H1 (cell line): ENCODE measurements around the gene GMNC. TPM values are rescaled to one million over a fixed set of nuclear protein-coding genes. Genes with fewer than 3 reads are reported as not detected.
A peak's percentile ranks its signal among the peaks of the same experiment; 100 is the strongest.

ENCODE experiments used
- CTCF ChIA-PET: fragments of 300-600 bp; sonication (Branson Sonifier 250); formaldehyde crosslinking; loops from one replicate; lab custom pipeline; 2021; ENCODE audit not compliant: partially characterized antibody; lab: Charles Lee
- POLR2A ChIA-PET: fragments of 300-600 bp; sonication (Branson Sonifier 250); formaldehyde crosslinking; loops from one replicate; lab custom pipeline; 2021; ENCODE audit warnings: inconsistent platforms; ENCODE audit not compliant: partially characterized antibody; lab: Charles Lee
- DNase-seq, 2 experiments: peaks; one replicate each; pipeline versions ENCODE4 v3.0.0 to v3.0.0-alpha.2; 2010 to 2022; ENCODE audit warnings: low spot score in 2 of 2, low read depth in 1 of 2, mixed read lengths in 1 of 2
- FAIRE-seq: peaks from 2 replicates; lab custom pipeline; 2011; peaks lifted over from hg19 to GRCh38; lab: Jason Lieb, UNC
- H2AFZ ChIP-seq: 2 replicates; pipeline ENCODE4 v1.8.1; 2012; ENCODE audit warnings: low read length, inconsistent platforms
- H2AK5ac ChIP-seq: 2 replicates; pipeline ENCODE4 v1.6.1; 2013; ENCODE audit warnings: low read depth, low read length
- H2BK120ac ChIP-seq: replicated peaks from 2 replicates; pipeline ENCODE3; 2013; ENCODE audit warnings: low read depth, low read length, inconsistent platforms
- H2BK12ac ChIP-seq: 2 replicates; pipeline ENCODE4 v1.6.1; 2013; ENCODE audit warnings: low read depth, low read length
- H2BK15ac ChIP-seq: 2 replicates; pipeline ENCODE4 v1.6.1; 2013; ENCODE audit warnings: low read length
- H2BK20ac ChIP-seq: 2 replicates; pipeline ENCODE4 v1.6.1; 2013; ENCODE audit warnings: low read length
- H2BK5ac ChIP-seq: 2 replicates; pipeline ENCODE4 v1.6.1; 2013; ENCODE audit warnings: low read depth, low read length
- H3K14ac ChIP-seq: 2 replicates; pipeline ENCODE4 v1.6.1; 2013; ENCODE audit warnings: inconsistent platforms; ENCODE audit not compliant: insufficient read length
- H3K18ac ChIP-seq: 2 replicates; pipeline ENCODE4 v1.6.1; 2013; ENCODE audit warnings: low read length; ENCODE audit errors: extremely low read depth
- H3K23ac ChIP-seq: 2 replicates; pipeline ENCODE4 v1.6.1; 2013; ENCODE audit warnings: inconsistent platforms; ENCODE audit not compliant: insufficient read length
- H3K23me2 ChIP-seq: 2 replicates; pipeline ENCODE4 v1.6.1; 2013; ENCODE audit warnings: low read depth, low read length
- H3K27ac ChIP-seq: 2 replicates; pipeline ENCODE4 v1.6.1; 2011; ENCODE audit warnings: low read depth, low read length, inconsistent platforms
- H3K27me3 ChIP-seq, 4 experiments: replicated peaks in 1 of 4; 1 replicate in 1 of 4; 2 replicates in 3 of 4; pipeline versions ENCODE4 v1.6.1 to v1.8.1; 2011 to 2013; ENCODE audit warnings: low read length in 3 of 4, mild to moderate bottlenecking in 3 of 4, inconsistent platforms in 2 of 4, mixed read lengths in 2 of 4, moderate library complexity in 1 of 4; ENCODE audit not compliant: control insufficient read depth in 3 of 4, insufficient read depth in 3 of 4; ENCODE audit errors: extremely low read depth in 1 of 4
- H3K36me3 ChIP-seq, 4 experiments: 2 replicates each; pipeline versions ENCODE4 v1.6.1 to v1.8.1; 2011 to 2013; ENCODE audit warnings: mild to moderate bottlenecking in 4 of 4, low read length in 3 of 4, moderate library complexity in 2 of 4, control low read depth in 1 of 4, inconsistent platforms in 1 of 4; ENCODE audit not compliant: insufficient read depth in 4 of 4, control insufficient read depth in 2 of 4
- H3K4ac ChIP-seq: replicated peaks from 2 replicates; pipeline ENCODE3; 2013; ENCODE audit warnings: low read length, low read depth, mixed read lengths, inconsistent platforms; ENCODE audit not compliant: insufficient read length
- H3K4me1 ChIP-seq, 4 experiments: replicated peaks in 1 of 4; 1 replicate in 1 of 4; 2 replicates in 3 of 4; pipeline versions ENCODE4 v1.6.1 to v1.8.1; 2011 to 2013; ENCODE audit warnings: low read length in 3 of 4, inconsistent platforms in 2 of 4, mixed read lengths in 1 of 4; ENCODE audit not compliant: insufficient read depth in 4 of 4, control insufficient read depth in 3 of 4
- H3K4me2 ChIP-seq, 2 experiments: 2 replicates each; pipeline versions ENCODE4 v1.6.1 to v1.8.1; 2011 to 2013; ENCODE audit warnings: low read depth in 2 of 2, low read length in 2 of 2, control low read depth in 1 of 2, inconsistent platforms in 1 of 2, mild to moderate bottlenecking in 1 of 2; ENCODE audit not compliant: insufficient read depth in 1 of 2
- H3K4me3 ChIP-seq, 4 experiments: fragments of 200-600, 300-600 bp in 1 of 4; sonication (generic), shearing (Covaris generic), sonication (Bioruptor Twin) in 1 of 4; 2 replicates each; pipeline versions ENCODE4 v1.5.1 to v1.8.1; 2011 to 2016; ENCODE audit warnings: low read length in 4 of 4, low read depth in 3 of 4, control low read depth in 2 of 4, inconsistent platforms in 2 of 4, mild to moderate bottlenecking in 2 of 4, mixed read lengths in 1 of 4, moderate library complexity in 1 of 4; ENCODE audit not compliant: insufficient read depth in 2 of 4; ENCODE audit errors: extremely low read depth in 1 of 4
- H3K56ac ChIP-seq: replicated peaks from 2 replicates; pipeline ENCODE3; 2013; ENCODE audit warnings: low read depth, mild to moderate bottlenecking, mixed read lengths, low read length, inconsistent platforms; ENCODE audit not compliant: insufficient read length
- H3K79me1 ChIP-seq: 2 replicates; pipeline ENCODE4 v1.6.1; 2013; ENCODE audit warnings: low read depth, low read length, control low read depth
- H3K79me2 ChIP-seq, 2 experiments: 2 replicates each; pipeline versions ENCODE4 v1.6.1 to v1.8.1; 2012 to 2013; ENCODE audit warnings: low read length in 2 of 2, mild to moderate bottlenecking in 2 of 2, inconsistent platforms in 1 of 2; ENCODE audit not compliant: insufficient read depth in 2 of 2, control insufficient read depth in 1 of 2
- H3K9ac ChIP-seq, 4 experiments: replicated peaks in 1 of 4; 1 replicate in 1 of 4; 2 replicates in 3 of 4; pipeline versions ENCODE4 v1.6.1 to v1.8.1; 2011 to 2013; ENCODE audit warnings: low read depth in 3 of 4, low read length in 3 of 4, control low read depth in 2 of 4, mild to moderate bottlenecking in 2 of 4, moderate library complexity in 2 of 4, inconsistent platforms in 1 of 4; ENCODE audit errors: extremely low read depth in 1 of 4
- H3K9me3 ChIP-seq, 2 experiments: 2 replicates each; pipeline versions ENCODE4 v1.6.1 to v1.8.1; 2012 to 2013; ENCODE audit warnings: mild to moderate bottlenecking in 2 of 2, moderate library complexity in 2 of 2, control low read depth in 1 of 2, inconsistent platforms in 1 of 2, low read depth in 1 of 2, low read length in 1 of 2, mixed read lengths in 1 of 2; ENCODE audit not compliant: insufficient read depth in 2 of 2
- H4K20me1 ChIP-seq, 2 experiments: replicated peaks in 1 of 2; 2 replicates each; pipeline versions ENCODE3 to v1.8.1; 2011 to 2013; ENCODE audit warnings: inconsistent platforms in 2 of 2, low read length in 2 of 2, mild to moderate bottlenecking in 1 of 2; ENCODE audit not compliant: insufficient read depth in 2 of 2, control insufficient read depth in 1 of 2
- H4K5ac ChIP-seq: 2 replicates; pipeline ENCODE4 v1.6.1; 2013; ENCODE audit warnings: low read length, low read depth, mixed read lengths, inconsistent platforms; ENCODE audit not compliant: insufficient read length
- H4K8ac ChIP-seq: 2 replicates; pipeline ENCODE4 v1.8.0; 2013; ENCODE audit warnings: mild to moderate bottlenecking, moderate library complexity, low read length, inconsistent platforms; ENCODE audit not compliant: insufficient read depth; ENCODE audit errors: extremely low read depth
- H4K91ac ChIP-seq: replicated peaks from 2 replicates; pipeline ENCODE3; 2013; ENCODE audit warnings: low read length, mixed read lengths, inconsistent platforms; ENCODE audit not compliant: insufficient read length
- BRCA1 ChIP-seq: IDR thresholded peaks from 2 replicates; pipeline ENCODE4 v1.6.1; 2012; ENCODE audit warnings: low read depth, low read length, improper control_type of control experiment
- CBX8 ChIP-seq: fragments of 300-800, 300-1000 bp; sonication (generic); IDR thresholded peaks from 2 replicates; pipeline ENCODE4 v1.7.1; 2016; ENCODE audit warnings: low read depth, low read length, borderline replicate concordance
- CHD2 ChIP-seq: IDR thresholded peaks from 2 replicates; pipeline ENCODE4 v1.6.1; 2012; ENCODE audit warnings: low read length, improper control_type of control experiment
- GABPA ChIP-seq: IDR thresholded peaks from 2 replicates; pipeline ENCODE4 v1.6.1; 2011; ENCODE audit warnings: mild to moderate bottlenecking, low read length, moderate library complexity, borderline replicate concordance; ENCODE audit not compliant: insufficient read depth
- HDAC2 ChIP-seq, 2 experiments: fragments of 300-600 bp in 1 of 2; sonication (generic) in 1 of 2; IDR thresholded peaks; 2 replicates each; pipeline ENCODE4 v1.6.1; 2011 to 2012; ENCODE audit warnings: low read depth in 2 of 2, low read length in 2 of 2, mild to moderate bottlenecking in 2 of 2, moderate library complexity in 2 of 2, borderline replicate concordance in 1 of 2, inconsistent platforms in 1 of 2
- KDM5A ChIP-seq: fragments of 200-600 bp; IDR thresholded peaks from 2 replicates; pipeline ENCODE4 v1.7.1; 2012; ENCODE audit warnings: mild to moderate bottlenecking, low read length, inconsistent platforms, mixed read lengths
- NRF1 ChIP-seq: IDR thresholded peaks from 2 replicates; pipeline ENCODE4 v1.6.1; 2011; ENCODE audit warnings: mild to moderate bottlenecking, low read depth, low read length, improper control_type of control experiment
- PHF8 ChIP-seq: fragments of 200-600 bp; sonication (generic); conservative IDR thresholded peaks from 2 replicates; pipeline ENCODE4 v1.7.1; 2012; ENCODE audit warnings: low read depth, mild to moderate bottlenecking, inconsistent platforms, low read length, moderate library complexity
- POLR2A ChIP-seq, 2 experiments: IDR thresholded peaks; 1 replicate in 1 of 2; 2 replicates in 1 of 2; pipeline ENCODE4 v1.6.1; 2011; ENCODE audit warnings: low read depth in 2 of 2, low read length in 2 of 2, mild to moderate bottlenecking in 2 of 2; ENCODE audit errors: control extremely low read depth in 1 of 2
- TAF1 ChIP-seq: IDR thresholded peaks from 2 replicates; pipeline ENCODE4 v1.6.1; 2011; ENCODE audit warnings: mild to moderate bottlenecking, low read depth, low read length
- TAF7 ChIP-seq: optimal IDR thresholded peaks from 2 replicates; pipeline ENCODE3; 2011; ENCODE audit warnings: low read depth, mild to moderate bottlenecking, inconsistent platforms, low read length, moderate library complexity, borderline replicate concordance
- TEAD4 ChIP-seq: IDR thresholded peaks from 2 replicates; pipeline ENCODE4 v1.6.1; 2012; ENCODE audit warnings: low read depth, low read length, inconsistent platforms, mixed read lengths
- YY1 ChIP-seq: IDR thresholded peaks from 2 replicates; pipeline ENCODE4 v1.6.1; 2011; ENCODE audit warnings: low read depth, mild to moderate bottlenecking, low read length
- WGBS, 2 experiments: shearing (Covaris generic) in 1 of 2; methylation state at CpG; one replicate each; pipeline versions ENCODE4 v1.1.6 to v1.1.7; 2013 to 2015; ENCODE audit warnings: low lambda C conversion rate in 2 of 2, mixed read lengths in 2 of 2, inconsistent platforms in 1 of 2, low coverage in 1 of 2, missing lambda C conversion rate in 1 of 2; ENCODE audit not compliant: insufficient replicate concordance in 2 of 2, insufficient coverage in 1 of 2, insufficient read length in 1 of 2; ENCODE audit errors: extremely low coverage in 1 of 2, missing lambda C conversion rate in 1 of 2; 5-methylcytosine and 5-hydroxymethylcytosine counted together
- polyA plus RNA-seq, 7 experiments: library from polyadenylated mRNA; depleted of rRNA in 3 of 7; stranded (reverse) in 5 of 7; unstranded in 2 of 7; fragments of >200 nt in 5 of 7; fragments of 200-250 nt in 2 of 7; gene quantifications; 1 replicate in 5 of 7; 2 replicates in 1 of 7; 4 replicates in 1 of 7; pipeline versions ENCODE4 v1.2.1 to v1.2.3, GENCODE V29; 2011 to 2013; ENCODE audit warnings: missing spikeins in 2 of 7, mixed read lengths in 2 of 7
- total RNA-seq: library from RNA; stranded (reverse); fragmentation: NEBNext Ultra II Directional; extraction: Animal tissue kit (Norgen Biotek cat#: 25700); gene quantifications from 2 replicates; pipeline ENCODE4 v1.2.1, GENCODE V29; 2021

GMNC gene
- total and polyA plus RNA-seq, 2 of the 8 experiments (the other 6 are each of a cell fraction or from before 2014, with no cell fraction given) = 0.05 to 0.24 TPM

GRCh38 chr3:190892395-190892902 lies 30.0 kb upstream of the GMNC start:
- TF ChIP-seq YY1 = no peak
- no peak for TF ChIP-seq GABPA
- TF ChIP-seq TAF1 = no peak
- TF ChIP-seq CBX8 = no peak
- no peak for TF ChIP-seq POLR2A (IDR thresholded peaks at IDR 0.05; ENCODE audit: control extremely low read depth in 1 of 2, low read depth in 2 of 2, low read length in 2 of 2)
- no peak for TF ChIP-seq TEAD4
- no peak for TF ChIP-seq CHD2
- no peak for TF ChIP-seq TAF7
- TF ChIP-seq HDAC2 (IDR thresholded peaks at IDR 0.05; ENCODE audit: borderline replicate concordance in 1 of 2, low read depth in 2 of 2, low read length in 2 of 2) = no peak
- TF ChIP-seq BRCA1 = no peak
- no peak for TF ChIP-seq PHF8
- no peak for TF ChIP-seq NRF1
- TF ChIP-seq KDM5A = no peak
- H2BK5ac ChIP-seq = no peak overlapping the region
- no peaks in the 10 kb centered on the region for H3K27me3 ChIP-seq
- H3K4me1 ChIP-seq = peaks cover 0 to 4% (median 0%) of the 10 kb centered on the region in 4 experiments; a peak in 1 of 7 replicates
- H3K9ac ChIP-seq = no peak overlapping the region
- H4K91ac ChIP-seq = no peak overlapping the region
- no peak for DNase-seq
- peaks cover 3 to 9% of the 10 kb centered on the region in 2 experiments; a peak in 2 of 4 replicates for H3K9me3 ChIP-seq
- no peak overlapping the region for H3K4ac ChIP-seq
- H2BK20ac ChIP-seq = no peak overlapping the region
- no peak overlapping the region for H2BK12ac ChIP-seq
- no peak overlapping the region for H3K4me2 ChIP-seq
- no peak overlapping the region for H4K8ac ChIP-seq
- no peak overlapping the region for H4K5ac ChIP-seq
- H2AFZ ChIP-seq = 0 out of 2 replicates have a peak overlapping the region, but pooled peaks have one; percentile 24
- no peaks in the 10 kb centered on the region for H4K20me1 ChIP-seq
- H3K36me3 ChIP-seq = no peaks in the 10 kb centered on the region
- no peak overlapping the region for H2BK15ac ChIP-seq
- H2AK5ac ChIP-seq = no peak overlapping the region
- H3K56ac ChIP-seq = no peak overlapping the region
- 78% methylated on average over 4 of the region's 4 CpGs; no CpG with 5 or more reads in 1 of the 2 experiments for WGBS, 2 experiments
- no peak overlapping the region for H3K4me3 ChIP-seq
- no peaks in the 10 kb centered on the region for H3K23me2 ChIP-seq
- H2BK120ac ChIP-seq = no peak overlapping the region
- POLR2A ChIA-PET = no interaction called here
- no peaks in the 10 kb centered on the region for H3K79me2 ChIP-seq
- CTCF ChIA-PET = interaction anchor here (1.5 kb wide), 1 partner anchor 9 kb away, joined by 12 read pairs; no protein-coding TSS in a partner anchor
- H3K23ac ChIP-seq = no peak overlapping the region
- H3K18ac ChIP-seq = no peak overlapping the region
- H3K27ac ChIP-seq = no peak overlapping the region
- FAIRE-seq = no peak
- H3K79me1 ChIP-seq = no peaks in the 10 kb centered on the region
- no peak overlapping the region for H3K14ac ChIP-seq
